Ammon's horn (tissue), 1 donor: ENCODE measurements around the gene SGK1.
"Not testable (repeated sequence)": the region's sequence is repeated elsewhere in the genome, so short reads cannot be mapped to it uniquely, and the experiment has no call there.

Source experiments
- DNase-seq: peaks from one replicate; pipeline ENCODE4 v3.0.0-alpha.2; 2016; ENCODE audit warnings: low spot score

The SGK1 gene

GRCh38 chr6:134328138-134328537, 10.2 kb upstream of the SGK1 start:
- no peak for DNase-seq

- DNase-seq: not testable (repeated sequence)
Measured at GRCh38 chr6:134326192-134326591, 8.3 kb upstream of the SGK1 start.

- no peak for DNase-seq
Measured at GRCh38 chr6:134324766-134325165, 6.9 kb upstream of the SGK1 start.

GRCh38 chr6:134324141-134324540, 6.2 kb upstream of the SGK1 start:
- DNase-seq: no peak

- no peak for DNase-seq
Measured at GRCh38 chr6:134323698-134324097, 5.8 kb upstream of the SGK1 start.

- DNase-seq: no peak
Measured at GRCh38 chr6:134323294-134323693, 5.4 kb upstream of the SGK1 start.

- DNase-seq: no peak
Measured at GRCh38 chr6:134322216-134322615, 4.3 kb upstream of the SGK1 start.

GRCh38 chr6:134321246-134321645, 3.3 kb upstream of the SGK1 start:
- no peak for DNase-seq

GRCh38 chr6:134319686-134320085, 1.8 kb upstream of the SGK1 start:
- DNase-seq: not testable (repeated sequence)

GRCh38 chr6:134318974-134319281, 1.0 kb upstream of the SGK1 start:
- DNase-seq: no peak

- no peak for DNase-seq
Measured at GRCh38 chr6:134318236-134318973, 493 bp upstream of the SGK1 start.

- DNase-seq: peak; percentile 61
Measured at GRCh38 chr6:134316733-134317431, 1.0 kb downstream of the SGK1 start.

- peak; percentile 74 for DNase-seq
Measured at GRCh38 chr6:134315974-134316441, 1.9 kb downstream of the SGK1 start.

- DNase-seq: no peak
Measured at GRCh38 chr6:134315189-134315588, 2.7 kb downstream of the SGK1 start.

- no peak for DNase-seq
Measured at GRCh38 chr6:134314006-134314821, 3.7 kb downstream of the SGK1 start.

- DNase-seq: no peak
Measured at GRCh38 chr6:134312038-134312660, 5.8 kb downstream of the SGK1 start.

- no peak for DNase-seq
Measured at GRCh38 chr6:134310817-134311216, 7.1 kb downstream of the SGK1 start.

- DNase-seq: no peak
Measured at GRCh38 chr6:134309983-134310605, 7.8 kb downstream of the SGK1 start.

- DNase-seq: no peak
Measured at GRCh38 chr6:134309227-134309626, 8.7 kb downstream of the SGK1 start.

- no peak for DNase-seq
Measured at GRCh38 chr6:134308800-134309199, 9.1 kb downstream of the SGK1 start.

- DNase-seq: no peak
Measured at GRCh38 chr6:134307870-134308269, 10.0 kb downstream of the SGK1 start.

GRCh38 chr6:134307075-134307474, 10.8 kb downstream of the SGK1 start:
- DNase-seq: no peak
